ENCODE data around the gene CDKL1.

CDKL1 gene

GRCh38 chr14:50355692-50356091, 41.0 kb downstream of the CDKL1 start:
- DNase-seq: no peak

GRCh38 chr14:50354527-50354926, 42.2 kb downstream of the CDKL1 start:
- no peak for DNase-seq

- no peak for DNase-seq
Observed at GRCh38 chr14:50353126-50353525, 43.6 kb downstream of the CDKL1 start.

- DNase-seq: no peak
Observed at GRCh38 chr14:50352584-50352983, 44.1 kb downstream of the CDKL1 start.

- no peak for DNase-seq
Observed at GRCh38 chr14:50350975-50351374, 45.7 kb downstream of the CDKL1 start.

- DNase-seq: no peak
Observed at GRCh38 chr14:50348933-50349332, 47.7 kb downstream of the CDKL1 start.

GRCh38 chr14:50347521-50347920, 49.2 kb downstream of the CDKL1 start:
- no peak for DNase-seq

- no peak for DNase-seq
Observed at GRCh38 chr14:50345846-50346422, 50.7 kb downstream of the CDKL1 start.

GRCh38 chr14:50344876-50345563, 51.7 kb downstream of the CDKL1 start:
- no peak for DNase-seq

GRCh38 chr14:50344116-50344775, 52.4 kb downstream of the CDKL1 start:
- no peak for DNase-seq

GRCh38 chr14:50343434-50343833, 53.2 kb downstream of the CDKL1 start:
- DNase-seq: no peak

GRCh38 chr14:50342221-50343078, 54.2 kb downstream of the CDKL1 start:
- no peak for DNase-seq

- DNase-seq: no peak
Observed at GRCh38 chr14:50340963-50341362, 55.7 kb downstream of the CDKL1 start.

- DNase-seq: no peak
Observed at GRCh38 chr14:50340045-50340444, 56.6 kb downstream of the CDKL1 start.

GRCh38 chr14:50339178-50339804, 57.4 kb downstream of the CDKL1 start:
- no peak for DNase-seq

GRCh38 chr14:50338587-50338986, 58.1 kb downstream of the CDKL1 start:
- no peak for DNase-seq

GRCh38 chr14:50335989-50336824, 60.5 kb downstream of the CDKL1 start:
- DNase-seq: no peak

- no peak for DNase-seq
Observed at GRCh38 chr14:50335389-50335788, 61.3 kb downstream of the CDKL1 start.

- DNase-seq: no peak
Observed at GRCh38 chr14:50334211-50334610, 62.5 kb downstream of the CDKL1 start.

- no peak for DNase-seq
Observed at GRCh38 chr14:50333014-50333509, 63.6 kb downstream of the CDKL1 start.

GRCh38 chr14:50331596-50331995, 65.1 kb downstream of the CDKL1 start:
- no peak for DNase-seq
